ENCODE results near the gene DCTN2.
A peak's percentile ranks its signal among the peaks of the same experiment; 100 is the strongest.
"Not testable (repeated sequence)": the region's sequence is repeated elsewhere in the genome, so short reads cannot be mapped to it uniquely, and the experiment has no call there.

The DCTN2 gene

GRCh38 chr12:57513677-57514076, 33.3 kb downstream of the DCTN2 start:
- not testable (repeated sequence) for DNase-seq

DNA sequence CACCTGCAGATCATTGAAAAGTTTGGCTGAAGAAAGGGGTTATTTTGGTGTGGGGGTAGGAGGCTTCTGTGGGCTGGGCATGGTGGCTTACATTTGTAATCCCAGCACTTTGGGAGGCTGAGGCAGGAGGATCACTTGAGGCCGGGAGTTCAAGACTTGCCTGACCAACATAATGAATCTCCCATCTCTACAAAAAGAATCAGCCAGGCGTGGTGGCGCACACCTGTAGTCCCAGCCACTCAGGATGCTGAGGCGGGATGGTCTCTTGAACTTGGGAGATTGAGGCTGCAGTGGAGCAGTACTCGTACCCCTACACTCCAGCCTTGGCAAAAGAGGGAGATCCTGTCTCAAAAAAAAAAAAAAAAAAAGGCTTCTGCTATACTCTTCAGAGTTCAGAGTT, 33.7 kb downstream of the DCTN2 start:
- no peak for DNase-seq

DNA sequence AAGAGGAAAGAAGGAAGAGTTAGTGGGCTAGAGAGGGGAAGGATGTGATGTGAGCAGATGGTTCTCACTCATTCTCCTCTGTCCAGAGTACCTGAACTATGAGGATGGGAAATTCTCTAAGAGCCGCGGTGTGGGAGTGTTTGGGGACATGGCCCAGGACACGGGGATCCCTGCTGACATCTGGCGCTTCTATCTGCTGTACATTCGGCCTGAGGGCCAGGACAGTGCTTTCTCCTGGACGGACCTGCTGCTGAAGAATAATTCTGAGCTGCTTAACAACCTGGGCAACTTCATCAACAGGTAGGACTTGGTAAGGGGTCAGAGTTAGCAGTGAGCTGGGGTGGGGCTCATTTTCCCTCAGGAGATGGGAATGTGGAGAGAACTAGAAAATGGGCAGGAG, 34.3 kb downstream of the DCTN2 start:
- DNase-seq: no peak

DNA sequence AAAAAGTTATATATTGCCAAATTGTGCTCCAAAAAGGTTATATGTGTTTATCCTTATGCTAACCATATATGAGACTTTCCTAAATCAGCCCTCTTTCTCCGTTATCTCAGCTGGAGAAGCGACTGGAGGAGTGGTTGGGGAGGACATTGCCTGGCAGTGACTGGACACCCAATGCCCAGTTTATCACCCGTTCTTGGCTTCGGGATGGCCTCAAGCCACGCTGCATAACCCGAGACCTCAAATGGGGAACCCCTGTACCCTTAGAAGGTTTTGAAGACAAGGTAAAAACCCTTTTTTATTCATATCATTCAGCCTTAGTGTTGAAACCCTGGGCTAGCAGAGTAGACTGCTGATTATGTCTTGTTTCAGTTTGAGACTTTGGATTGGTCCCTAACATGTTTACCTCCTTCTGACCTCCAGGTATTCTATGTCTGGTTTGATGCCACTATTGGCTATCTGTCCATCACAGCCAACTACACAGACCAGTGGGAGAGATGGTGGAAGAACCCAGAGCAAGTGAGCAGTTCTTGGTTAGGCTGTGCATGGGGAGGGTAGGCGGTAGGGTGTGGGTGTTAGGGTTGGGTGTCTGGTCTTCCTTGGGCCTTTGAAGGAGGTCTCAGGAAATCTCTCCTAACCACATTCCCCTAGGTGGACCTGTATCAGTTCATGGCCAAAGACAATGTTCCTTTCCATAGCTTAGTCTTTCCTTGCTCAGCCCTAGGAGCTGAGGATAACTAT, 35.2 kb downstream of the DCTN2 start:
- DNase-seq: no peak

- no peak for DNase-seq
Measured at GRCh38 chr12:57511161-57511560, 35.8 kb downstream of the DCTN2 start.

- DNase-seq: not testable (repeated sequence)
Measured at GRCh38 chr12:57507796-57508195, 39.2 kb downstream of the DCTN2 start.

- not testable (repeated sequence) for DNase-seq
Measured at GRCh38 chr12:57506541-57506940, 40.5 kb downstream of the DCTN2 start.

GRCh38 chr12:57502311-57502969, 44.6 kb downstream of the DCTN2 start:
- DNase-seq: not testable (repeated sequence)

DNA sequence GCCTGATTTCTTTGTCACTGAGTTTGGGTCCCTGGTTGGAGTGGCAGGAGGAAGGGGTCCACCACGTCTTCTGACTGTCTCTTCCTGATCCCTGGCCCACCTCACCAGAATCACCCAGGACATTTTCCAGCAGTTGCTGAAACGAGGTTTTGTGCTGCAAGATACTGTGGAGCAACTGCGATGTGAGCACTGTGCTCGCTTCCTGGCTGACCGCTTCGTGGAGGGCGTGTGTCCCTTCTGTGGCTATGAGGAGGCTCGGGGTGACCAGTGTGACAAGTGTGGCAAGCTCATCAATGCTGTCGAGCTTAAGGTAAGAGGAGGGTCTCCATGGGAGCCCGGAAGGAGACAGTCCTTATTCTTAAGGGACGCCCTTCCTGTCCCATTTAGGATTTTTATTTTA, 46.8 kb downstream of the DCTN2 start:
- no peak for DNase-seq

- no peak for DNase-seq
Measured at GRCh38 chr12:57498571-57498970, 48.4 kb downstream of the DCTN2 start.

- DNase-seq: no peak
Measured at GRCh38 chr12:57498132-57498502, 48.9 kb downstream of the DCTN2 start.

- DNase-seq: no peak
Measured at GRCh38 chr12:57497223-57498131, 49.5 kb downstream of the DCTN2 start.

DNA sequence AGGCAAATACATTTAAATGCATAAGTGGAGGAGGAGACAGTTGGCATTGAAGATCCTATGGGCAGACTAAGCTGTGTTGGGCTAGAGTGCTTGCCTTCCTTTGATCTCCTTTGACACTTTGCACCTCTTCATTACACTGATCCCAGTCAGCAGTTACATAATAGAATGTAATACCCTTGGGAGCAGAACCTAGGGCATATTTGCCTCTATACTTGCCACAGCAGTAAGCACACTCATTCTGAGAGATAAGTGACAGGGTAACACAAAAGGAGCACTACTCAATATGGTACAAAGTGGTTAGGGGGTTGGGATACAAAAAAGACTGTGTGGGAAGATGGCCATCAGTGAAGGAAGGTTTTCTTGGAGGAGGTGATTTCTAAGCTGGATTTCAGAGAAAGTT, 50.2 kb downstream of the DCTN2 start:
- DNase-seq: no peak

DNA sequence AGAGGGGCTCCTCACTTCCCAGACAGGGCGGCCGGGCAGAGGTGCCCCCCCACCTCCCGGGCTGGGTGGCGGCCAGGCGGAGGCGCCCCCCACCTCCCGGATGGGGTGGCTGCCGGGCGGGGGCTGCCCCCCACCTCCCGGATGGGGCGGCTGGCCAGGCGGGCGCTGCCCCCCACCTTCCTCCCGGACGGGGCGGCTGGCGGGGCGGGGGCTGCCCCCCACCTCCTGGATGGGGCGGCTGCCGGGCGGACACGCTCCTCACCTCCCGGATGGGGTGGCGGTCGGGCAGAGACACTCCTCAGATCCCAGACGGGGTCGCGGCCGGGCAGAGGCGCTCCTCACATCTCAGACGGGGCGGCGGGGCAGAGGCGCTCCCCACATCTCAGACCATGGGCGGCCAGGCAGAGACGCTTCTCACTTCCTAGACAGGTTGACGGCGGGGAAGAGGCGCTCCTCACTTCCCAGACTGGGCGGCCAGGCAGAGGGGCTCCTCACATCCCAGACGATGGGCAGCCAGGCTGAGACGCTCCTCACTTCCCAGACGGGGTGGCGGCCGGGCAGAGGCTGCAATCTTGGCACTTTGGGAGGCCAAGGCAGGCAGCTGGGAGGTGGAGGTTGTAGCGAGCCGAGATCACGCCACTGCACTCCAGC, 51.8 kb downstream of the DCTN2 start:
- DNase-seq: not testable (repeated sequence)

DNA sequence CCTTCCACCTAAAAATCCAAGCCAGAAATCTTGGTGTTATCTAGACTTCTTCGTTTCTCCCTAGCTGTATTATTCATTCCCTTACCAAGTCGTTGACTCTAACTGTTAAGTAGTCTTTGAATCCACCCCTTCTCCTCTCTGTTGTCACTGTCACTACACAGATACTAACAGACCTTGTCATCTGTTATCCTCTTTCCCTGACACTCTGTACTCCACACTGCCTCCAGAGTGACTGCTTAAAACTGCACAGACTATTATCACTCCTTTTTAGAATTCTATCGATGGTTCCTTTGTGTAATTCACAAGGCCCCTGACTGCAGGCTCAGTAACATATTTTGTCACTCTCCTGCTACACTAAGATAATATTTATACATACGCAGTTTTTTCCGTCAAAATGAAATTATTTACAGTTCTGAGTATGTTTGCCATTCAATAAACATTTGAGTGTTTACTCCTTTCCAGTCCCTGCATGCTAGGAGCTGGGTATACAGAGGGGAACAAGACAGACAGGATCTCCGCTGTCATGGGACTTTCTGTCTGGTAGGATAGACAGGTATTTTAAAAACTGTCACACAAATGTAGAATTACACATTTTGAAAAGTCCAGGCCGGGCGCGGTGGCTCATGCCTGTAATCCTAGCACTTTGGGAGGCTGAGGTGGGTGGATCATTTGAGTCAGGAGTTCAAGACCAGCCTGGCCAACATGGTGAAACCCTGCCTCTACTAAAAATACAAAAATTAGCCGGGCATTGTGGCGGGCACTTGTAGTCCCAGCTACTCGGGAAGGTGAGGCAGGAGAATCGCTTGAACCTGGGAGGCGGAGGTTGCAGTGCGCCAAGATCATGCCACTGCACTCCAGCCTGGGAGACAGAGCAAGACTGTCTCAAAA, 55.4 kb downstream of the DCTN2 start:
- no peak for DNase-seq

GRCh38 chr12:57490126-57490525, 56.9 kb downstream of the DCTN2 start:
- DNase-seq: no peak

GRCh38 chr12:57489157-57489641, 57.8 kb downstream of the DCTN2 start:
- DNase-seq: no peak

DNA sequence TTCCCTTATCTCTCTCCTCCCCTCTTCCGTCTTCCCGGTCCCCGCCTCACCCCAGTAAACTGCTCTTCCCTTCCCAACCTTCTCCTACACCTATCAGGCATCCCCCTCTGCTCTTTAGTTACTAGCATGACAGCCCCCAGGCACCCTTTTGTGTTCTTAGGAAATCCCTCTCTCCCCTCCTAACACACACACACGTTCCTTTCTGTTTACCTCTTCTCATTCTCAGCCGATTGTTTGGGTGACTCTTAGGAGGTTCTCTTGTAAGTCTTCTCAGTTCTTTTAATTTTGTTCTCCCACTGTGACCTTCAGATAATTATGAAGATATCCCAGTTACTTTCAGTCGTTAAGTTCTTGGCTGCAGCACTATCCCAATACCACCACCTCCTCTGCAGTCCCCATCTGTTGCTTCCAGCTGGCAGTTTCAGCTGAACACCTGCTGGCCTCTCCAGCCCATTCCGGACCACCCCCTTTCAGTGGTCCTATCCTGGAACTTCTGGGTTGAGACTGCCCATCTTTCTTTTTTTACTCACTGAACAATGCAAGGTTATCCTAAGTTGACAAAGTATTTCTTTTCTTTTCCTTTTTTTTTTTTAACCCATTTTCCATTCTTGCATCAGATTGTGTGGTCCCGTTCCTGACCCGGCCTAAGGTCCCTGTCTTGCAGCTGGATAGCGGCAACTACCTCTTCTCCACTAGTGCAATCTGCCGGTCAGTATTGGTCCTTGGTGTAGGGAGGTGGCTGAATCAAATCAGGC, 58.4 kb downstream of the DCTN2 start:
- no peak for DNase-seq

- peak; percentile 95 for DNase-seq
Measured at GRCh38 chr12:57487597-57488401, 59.2 kb downstream of the DCTN2 start, which contains the start of gene MARS1. Gene MARS1, plus strand, starts transcription at chr12:57488068. Its CDS starts 23 bp downstream, at chr12:57488091.

GRCh38 chr12:57487055-57487596, 59.9 kb downstream of the DCTN2 start:
- no peak for DNase-seq
